HepG2 (cell line): ENCODE data around the gene PCCB. TPM values are rescaled to one million over a fixed set of nuclear protein-coding genes. Genes with fewer than 3 reads are reported as not detected.

Experiments used
- ATF7-NPFF ChIP-seq: sonication (generic); formaldehyde crosslinking; IDR thresholded peaks from 2 replicates; pipeline ENCODE4 v1.8.1; 2023; ENCODE audit warnings: mild to moderate bottlenecking, low read depth, missing genetic modification reagents, moderate library complexity
- BRD4 ChIP-seq: sonication (generic); formaldehyde crosslinking; IDR thresholded peaks from 2 replicates; pipeline ENCODE4 v1.4.0; 2020; ENCODE audit warnings: missing genetic modification reagents
- CHD2 ChIP-seq: IDR thresholded peaks from 2 replicates; pipeline ENCODE4 v1.6.1; 2011; ENCODE audit warnings: low read depth, low read length, improper control_type of control experiment
- DR1 ChIP-seq: sonication (generic); formaldehyde crosslinking; IDR thresholded peaks from 2 replicates; pipeline ENCODE4 v1.8.0; 2021; ENCODE audit warnings: mild to moderate bottlenecking, missing genetic modification reagents, inconsistent platforms
- ELF1 ChIP-seq: sonication (generic); formaldehyde crosslinking; IDR thresholded peaks from 2 replicates; pipeline ENCODE4 v1.4.0; 2020; ENCODE audit warnings: missing genetic modification reagents
- FOXA1 ChIP-seq, 2 experiments: fragments of 450-650 bp in 1 of 2; sonication (generic) in 1 of 2; formaldehyde crosslinking in 1 of 2; IDR thresholded peaks; 2 replicates each; pipeline versions ENCODE4 v1.4.0 to v1.6.1; 2016 to 2020; ENCODE audit warnings: missing genetic modification reagents in 1 of 2
- FOXO1 ChIP-seq: sonication (generic); formaldehyde crosslinking; IDR thresholded peaks from 2 replicates; pipeline ENCODE4 v1.4.0; 2020; ENCODE audit warnings: missing genetic modification reagents
- IRX3 ChIP-seq: sonication (generic); formaldehyde crosslinking; IDR thresholded peaks from 2 replicates; pipeline ENCODE4 v1.8.1; 2023; ENCODE audit warnings: mild to moderate bottlenecking, low read depth, missing genetic modification reagents, borderline replicate concordance
- JDP2 ChIP-seq: sonication (generic); formaldehyde crosslinking; IDR thresholded peaks from 2 replicates; pipeline ENCODE4 v1.8.1; 2022; ENCODE audit warnings: missing genetic modification reagents, borderline replicate concordance
- JUNB ChIP-seq: sonication (generic); formaldehyde crosslinking; IDR thresholded peaks from 2 replicates; pipeline ENCODE4 v1.8.0; 2022; ENCODE audit warnings: missing genetic modification reagents, mild to moderate bottlenecking, borderline replicate concordance
- MTF2 ChIP-seq: sonication (generic); formaldehyde crosslinking; IDR thresholded peaks from 2 replicates; pipeline ENCODE4 v1.5.0; 2020; ENCODE audit warnings: missing genetic modification reagents, borderline replicate concordance
- NBN ChIP-seq: fragments of 450-650 bp; conservative IDR thresholded peaks from 2 replicates; pipeline ENCODE4 v1.6.1; 2017
- NR2C2 ChIP-seq: sonication (generic); formaldehyde crosslinking; IDR thresholded peaks from 2 replicates; pipeline ENCODE4 v1.4.0; 2020; ENCODE audit warnings: missing genetic modification reagents, mild to moderate bottlenecking, moderate library complexity, borderline replicate concordance
- RCOR2 ChIP-seq: IDR thresholded peaks from 2 replicates; pipeline ENCODE4 v1.6.1; 2016; ENCODE audit warnings: missing biosample characterization, missing genetic modification reagents
- SMARCC2 ChIP-seq: fragments of 450-650 bp; IDR thresholded peaks from 2 replicates; pipeline ENCODE4 v1.6.1; 2017; ENCODE audit warnings: antibody characterized with exemption, mild to moderate bottlenecking
- SMARCE1 ChIP-seq: fragments of 450-650 bp; IDR thresholded peaks from 2 replicates; pipeline ENCODE4 v1.6.1; 2017; ENCODE audit warnings: borderline replicate concordance
- SYNCRIP ChIP-seq: fragments of 200-400 bp; formaldehyde crosslinking; IDR thresholded peaks from 2 replicates; pipeline ENCODE4 v1.6.1; 2018; ENCODE audit warnings: mild to moderate bottlenecking, low read depth, low read length; ENCODE audit not compliant: insufficient read depth
- TMF1 ChIP-seq: sonication (generic); formaldehyde crosslinking; IDR thresholded peaks from 2 replicates; pipeline ENCODE4 v1.8.1; 2022; ENCODE audit warnings: low read depth, missing genetic modification reagents
- UBTF ChIP-seq: sonication (generic); formaldehyde crosslinking; IDR thresholded peaks from 2 replicates; pipeline ENCODE4 v1.4.0; 2020; ENCODE audit warnings: mild to moderate bottlenecking, missing genetic modification reagents
- ZC3H4 ChIP-seq: sonication (generic); formaldehyde crosslinking; IDR thresholded peaks from 2 replicates; pipeline ENCODE4 v1.4.0; 2020; ENCODE audit warnings: missing genetic modification reagents, borderline replicate concordance
- ZFP37 ChIP-seq: sonication (generic); formaldehyde crosslinking; IDR thresholded peaks from 2 replicates; pipeline ENCODE4 v1.4.0; 2020; ENCODE audit warnings: missing genetic modification reagents, borderline replicate concordance
- ZFP41 ChIP-seq: sonication (generic); formaldehyde crosslinking; IDR thresholded peaks from 2 replicates; pipeline ENCODE4 v1.4.0; 2020; ENCODE audit warnings: mild to moderate bottlenecking, missing genetic modification reagents, borderline replicate concordance
- ZMYM4 ChIP-seq: sonication (generic); formaldehyde crosslinking; IDR thresholded peaks from 2 replicates; pipeline ENCODE4 v1.8.1; 2023; ENCODE audit warnings: mild to moderate bottlenecking, missing genetic modification reagents
- ZNF143 ChIP-seq: sonication (generic); formaldehyde crosslinking; IDR thresholded peaks from 2 replicates; pipeline ENCODE4 v1.4.0; 2020; ENCODE audit warnings: missing genetic modification reagents
- polyA plus RNA-seq, 8 experiments: library from polyadenylated mRNA; depleted of rRNA in 3 of 8; stranded (reverse) in 7 of 8; unstranded in 1 of 8; fragments of >200 nt; fragmentation: Illumina TruSeq in 4 of 8; extraction: Trizol in 4 of 8; gene quantifications; 2 replicates each; pipeline versions ENCODE4 v1.2.1 to v1.2.3, GENCODE V29; 2011 to 2016; ENCODE audit warnings: low read depth in 4 of 8, missing spikeins in 1 of 8, mixed read lengths in 1 of 8; ENCODE audit not compliant: insufficient read depth in 1 of 8
- total RNA-seq, 5 experiments: library from RNA; depleted of rRNA; stranded (reverse); fragments of >200 nt; fragmentation: Illumina TruSeq; extraction: Trizol; gene quantifications; 2 replicates each; pipeline ENCODE4 v1.2.3, GENCODE V29; 2016; ENCODE audit warnings: low read depth in 1 of 5
- TF ChIP-seq, protein P1 (sequence below): sonication (generic); formaldehyde crosslinking; IDR thresholded peaks from 2 replicates; pipeline ENCODE4 v1.4.0; 2020; ENCODE audit warnings: mild to moderate bottlenecking, missing genetic modification reagents
- TF ChIP-seq, protein P2 (sequence below): IDR thresholded peaks from 2 replicates; pipeline ENCODE4 v1.6.1; 2016; ENCODE audit warnings: control low read depth

PCCB gene
- total and polyA plus RNA-seq, 2 of the 13 experiments (the other 11 are each of a cell fraction or from before 2014, with no cell fraction given) = 84.1 to 88.7 TPM

GRCh38 chr3:136250059-136250902, at the start of gene PCCB (continued):
- TF ChIP-seq UBTF (CRISPR knock-in tag) (peak; percentile 82), TMF1 (CRISPR knock-in tag) (no peak), FOXA1 (IDR thresholded peaks at IDR 0.05) (no peak), FOXA1 (CRISPR knock-in tag; IDR thresholded peaks at IDR 0.05) (peak; percentile 49), SMARCE1 (no peak), RCOR2 (CRISPR knock-in tag) (0 out of 2 replicates have a peak, but pooled peaks have one; percentile 25), ZC3H4 (CRISPR knock-in tag) (no peak), SMARCC2 (no peak), SYNCRIP (no peak), JDP2 (CRISPR knock-in tag) (no peak), ATF7-NPFF (CRISPR knock-in tag) (peak; percentile 65; the same call in 1 of the 2 replicates), ZFP37 (peak; percentile 10; the same call in 1 of the 2 replicates), CHD2 (peak; percentile 49; the same call in 1 of the 2 replicates), MTF2 (CRISPR knock-in tag) (no peak), FOXO1 (peak; percentile 58), BRD4 (peak; percentile 90), DR1 (CRISPR knock-in tag) (peak; percentile 81), IRX3 (CRISPR knock-in tag) (peak; percentile 22; the same call in 1 of the 2 replicates), NR2C2 (peak; percentile 35; the same call in 1 of the 2 replicates), ELF1 (CRISPR knock-in tag) (peak; percentile 4; the same call in 1 of the 2 replicates), NBN (no peak), ZNF143 (no peak), ZMYM4 (peak; percentile 97), ZFP41 (CRISPR knock-in tag) (peak; percentile 52; the same call in 1 of the 2 replicates), JUNB (CRISPR knock-in tag) (no peak)
- TF ChIP-seq, protein P1, sequence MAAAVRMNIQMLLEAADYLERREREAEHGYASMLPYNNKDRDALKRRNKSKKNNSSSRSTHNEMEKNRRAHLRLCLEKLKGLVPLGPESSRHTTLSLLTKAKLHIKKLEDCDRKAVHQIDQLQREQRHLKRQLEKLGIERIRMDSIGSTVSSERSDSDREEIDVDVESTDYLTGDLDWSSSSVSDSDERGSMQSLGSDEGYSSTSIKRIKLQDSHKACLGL = peak; percentile 88
- TF ChIP-seq, protein P2, sequence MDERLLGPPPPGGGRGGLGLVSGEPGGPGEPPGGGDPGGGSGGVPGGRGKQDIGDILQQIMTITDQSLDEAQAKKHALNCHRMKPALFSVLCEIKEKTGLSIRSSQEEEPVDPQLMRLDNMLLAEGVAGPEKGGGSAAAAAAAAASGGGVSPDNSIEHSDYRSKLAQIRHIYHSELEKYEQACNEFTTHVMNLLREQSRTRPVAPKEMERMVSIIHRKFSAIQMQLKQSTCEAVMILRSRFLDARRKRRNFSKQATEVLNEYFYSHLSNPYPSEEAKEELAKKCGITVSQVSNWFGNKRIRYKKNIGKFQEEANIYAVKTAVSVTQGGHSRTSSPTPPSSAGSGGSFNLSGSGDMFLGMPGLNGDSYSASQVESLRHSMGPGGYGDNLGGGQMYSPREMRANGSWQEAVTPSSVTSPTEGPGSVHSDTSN = no peak
